ENCODE measurements around the gene IGF2BP3.
"Not testable (repeated sequence)": the region's sequence is repeated elsewhere in the genome, so short reads cannot be mapped to it uniquely, and the experiment has no call there.

IGF2BP3 gene

GRCh38 chr7:23422384-23422783 is 47.9 kb downstream of the IGF2BP3 start:
- Histone ChIP-seq H3K9ac (ENCODE audit: low read length in 2 of 2) (no peak overlapping the region), H3K27me3 (ENCODE audit: control insufficient read depth in 1 of 2, insufficient read depth in 2 of 2, low read length in 2 of 2) (no peaks in the 10 kb centered on the region), H3K9me3 (ENCODE audit: control insufficient read depth in 2 of 2, low read length in 2 of 2) (no peaks in the 10 kb centered on the region), H3K27ac (ENCODE audit: low read length) (no peak overlapping the region), H3K4me3 (ENCODE audit: low read length in 2 of 2) (no peak overlapping the region), H3K36me3 (ENCODE audit: control insufficient read depth in 2 of 2, insufficient read depth in 2 of 2, low read length in 2 of 2) (no peaks in the 10 kb centered on the region), H3K4me1 (ENCODE audit: control insufficient read depth, insufficient read depth, low read length) (no peaks in the 10 kb centered on the region)

DNA sequence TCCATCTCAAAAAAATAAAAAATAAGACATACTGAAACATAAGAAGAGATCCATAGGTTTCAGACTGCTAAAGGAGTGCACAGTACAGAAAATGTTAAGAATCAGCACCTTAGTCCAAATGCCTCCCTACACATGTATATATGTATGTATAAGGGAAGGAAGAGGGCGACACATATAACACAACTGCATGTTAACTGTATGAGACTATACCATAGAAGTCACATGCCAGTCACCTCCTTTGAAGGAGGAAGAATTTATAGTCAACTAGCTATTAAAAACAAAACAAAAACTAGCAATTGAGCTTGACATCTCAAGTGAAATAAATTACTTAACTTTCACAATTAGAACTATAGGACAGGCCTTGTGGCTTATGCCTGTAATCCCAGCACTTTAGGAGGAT is 50.4 kb downstream of the IGF2BP3 start:
- no peaks in the 10 kb centered on the region for H3K36me3 ChIP-seq (ENCODE audit: control insufficient read depth in 2 of 2, insufficient read depth in 2 of 2, low read length in 2 of 2)
- H3K9me3 ChIP-seq (ENCODE audit: control insufficient read depth in 2 of 2, low read length in 2 of 2) = no peaks in the 10 kb centered on the region
- H3K9ac ChIP-seq (ENCODE audit: low read length in 2 of 2) = no peak overlapping the region
- no peak overlapping the region for H3K4me3 ChIP-seq (ENCODE audit: low read length in 2 of 2)
- no peak overlapping the region for H3K27ac ChIP-seq (ENCODE audit: low read length)
- no peaks in the 10 kb centered on the region for H3K4me1 ChIP-seq (ENCODE audit: control insufficient read depth, insufficient read depth, low read length)
- H3K27me3 ChIP-seq (ENCODE audit: control insufficient read depth in 1 of 2, insufficient read depth in 2 of 2, low read length in 2 of 2) = no peaks in the 10 kb centered on the region

- no peaks in the 10 kb centered on the region for H3K4me1 ChIP-seq (ENCODE audit: control insufficient read depth, insufficient read depth, low read length)
- H3K27me3 ChIP-seq (ENCODE audit: control insufficient read depth in 1 of 2, insufficient read depth in 2 of 2, low read length in 2 of 2) = no peaks in the 10 kb centered on the region
- no peak overlapping the region for H3K4me3 ChIP-seq (ENCODE audit: low read length in 2 of 2)
- no peak overlapping the region for H3K9ac ChIP-seq (ENCODE audit: low read length in 2 of 2)
- H3K27ac ChIP-seq (ENCODE audit: low read length) = no peak overlapping the region
- no peaks in the 10 kb centered on the region for H3K36me3 ChIP-seq (ENCODE audit: control insufficient read depth in 2 of 2, insufficient read depth in 2 of 2, low read length in 2 of 2)
- H3K9me3 ChIP-seq (ENCODE audit: control insufficient read depth in 2 of 2, low read length in 2 of 2) = no peaks in the 10 kb centered on the region
Observed at GRCh38 chr7:23419160-23419559, 51.1 kb downstream of the IGF2BP3 start.

DNA sequence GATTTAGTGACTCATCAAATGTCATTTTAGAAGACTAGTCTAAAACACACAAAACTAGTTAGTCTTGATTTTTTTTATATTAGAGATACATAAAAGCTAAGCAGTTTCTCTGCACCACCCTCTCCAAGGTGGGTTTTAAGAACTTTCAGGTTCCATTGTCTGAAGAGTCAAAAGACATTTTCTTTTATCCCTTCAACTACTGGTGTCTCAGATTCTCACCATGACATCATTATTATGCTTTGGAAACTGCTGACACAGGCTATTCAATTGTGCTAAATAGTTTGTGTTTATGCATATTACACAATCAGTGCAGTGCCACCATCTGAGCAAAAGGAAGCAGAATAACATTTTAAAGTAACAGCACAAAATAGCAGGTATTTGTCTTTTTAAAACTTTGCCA is 52.2 kb downstream of the IGF2BP3 start:
- Histone ChIP-seq H3K4me1 (ENCODE audit: control insufficient read depth, insufficient read depth, low read length) (no peaks in the 10 kb centered on the region), H3K36me3 (ENCODE audit: control insufficient read depth in 2 of 2, insufficient read depth in 2 of 2, low read length in 2 of 2) (no peaks in the 10 kb centered on the region), H3K4me3 (ENCODE audit: low read length in 2 of 2) (no peak overlapping the region), H3K27me3 (ENCODE audit: control insufficient read depth in 1 of 2, insufficient read depth in 2 of 2, low read length in 2 of 2) (no peaks in the 10 kb centered on the region), H3K27ac (ENCODE audit: low read length) (no peak overlapping the region), H3K9me3 (ENCODE audit: control insufficient read depth in 2 of 2, low read length in 2 of 2) (no peaks in the 10 kb centered on the region), H3K9ac (ENCODE audit: low read length in 2 of 2) (no peak overlapping the region)

DNA sequence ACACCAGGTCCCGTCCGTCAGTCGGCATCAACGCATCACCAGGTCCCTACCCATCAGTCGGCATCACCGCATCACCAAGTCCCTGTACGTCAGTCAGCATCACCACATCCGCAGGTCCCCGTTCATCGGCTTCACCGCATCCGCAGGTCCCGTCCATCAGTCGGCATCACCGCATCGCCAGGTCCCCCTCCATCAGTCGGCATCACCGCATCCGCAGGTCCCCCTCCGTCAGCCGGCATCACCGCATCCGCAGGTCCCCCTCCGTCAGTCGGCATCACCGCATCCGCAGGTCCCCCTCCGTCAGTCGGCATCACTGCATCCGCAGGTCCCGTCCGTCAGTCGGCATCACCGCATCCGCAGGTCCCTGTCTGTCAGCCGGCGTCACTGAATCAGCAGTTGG is 55.1 kb downstream of the IGF2BP3 start:
- Histone ChIP-seq H3K9ac (ENCODE audit: low read length in 2 of 2) (no peak overlapping the region), H3K27me3 (ENCODE audit: control insufficient read depth in 1 of 2, insufficient read depth in 2 of 2, low read length in 2 of 2) (no peaks in the 10 kb centered on the region), H3K36me3 (ENCODE audit: control insufficient read depth in 2 of 2, insufficient read depth in 2 of 2, low read length in 2 of 2) (no peaks in the 10 kb centered on the region), H3K4me1 (ENCODE audit: control insufficient read depth, insufficient read depth, low read length) (no peaks in the 10 kb centered on the region), H3K9me3 (ENCODE audit: control insufficient read depth in 2 of 2, low read length in 2 of 2) (no peaks in the 10 kb centered on the region), H3K27ac (ENCODE audit: low read length) (no peak overlapping the region), H3K4me3 (ENCODE audit: low read length in 2 of 2) (no peak overlapping the region)

DNA sequence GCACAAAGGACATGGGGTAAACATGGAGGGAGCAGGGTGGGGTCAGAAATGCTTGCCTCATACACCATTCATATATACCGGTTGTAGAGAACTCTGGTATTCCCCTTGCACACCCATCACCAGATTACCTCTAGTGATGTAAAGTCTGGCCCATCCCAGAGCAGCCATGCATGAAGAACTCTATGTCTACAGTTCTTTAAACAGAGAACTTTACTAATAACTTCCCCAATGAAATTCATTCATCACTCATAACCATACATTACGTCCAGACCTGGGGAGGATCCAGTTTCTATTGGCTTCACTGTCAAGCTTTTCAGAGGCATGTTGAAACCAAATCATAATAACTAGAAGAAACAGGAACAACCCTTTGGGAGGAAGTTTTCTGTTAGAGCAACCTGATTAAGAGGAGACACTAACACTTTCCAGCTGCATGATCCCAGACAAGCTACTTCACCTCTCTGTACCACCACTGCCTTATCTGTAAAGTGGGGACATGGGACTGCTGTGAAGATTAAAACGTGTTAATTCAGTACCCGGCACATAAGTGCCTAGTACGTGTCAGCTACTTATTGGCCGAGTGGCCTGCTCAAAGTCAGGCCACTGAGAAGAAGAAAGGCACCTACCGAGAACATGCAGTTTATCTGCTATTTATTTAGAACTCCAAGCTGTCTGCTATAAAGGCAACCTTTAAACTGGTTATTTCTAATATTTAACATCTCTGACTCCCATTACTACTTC is 59.7 kb downstream of the IGF2BP3 start:
- Histone ChIP-seq H3K4me3 (ENCODE audit: low read length in 2 of 2) (no peak overlapping the region), H3K9ac (ENCODE audit: low read length in 2 of 2) (no peak overlapping the region), H3K4me1 (ENCODE audit: control insufficient read depth, insufficient read depth, low read length) (no peaks in the 10 kb centered on the region), H3K27me3 (ENCODE audit: control insufficient read depth in 1 of 2, insufficient read depth in 2 of 2, low read length in 2 of 2) (no peaks in the 10 kb centered on the region), H3K27ac (ENCODE audit: low read length) (no peak overlapping the region), H3K36me3 (ENCODE audit: control insufficient read depth in 2 of 2, insufficient read depth in 2 of 2, low read length in 2 of 2) (no peaks in the 10 kb centered on the region), H3K9me3 (ENCODE audit: control insufficient read depth in 2 of 2, low read length in 2 of 2) (no peaks in the 10 kb centered on the region)

DNA sequence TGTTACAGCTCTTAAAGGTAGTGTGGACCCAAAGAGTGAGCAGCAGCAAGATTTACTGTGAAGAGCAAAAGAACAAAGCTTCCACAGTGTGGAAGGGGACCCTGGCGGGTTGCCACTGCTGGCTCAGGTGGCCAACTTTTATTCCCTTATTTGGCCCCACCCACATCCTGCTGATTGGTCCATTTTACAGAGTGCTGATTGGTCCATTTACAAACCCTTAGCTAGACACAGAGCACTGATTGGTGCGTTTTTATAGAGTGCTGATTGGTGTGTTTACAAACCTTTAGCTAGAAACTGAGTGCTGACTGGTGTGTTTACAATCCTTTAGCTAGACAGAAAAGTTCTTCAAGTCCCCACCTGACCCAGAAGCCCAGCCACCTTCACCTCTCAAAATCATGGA is 63.7 kb downstream of the IGF2BP3 start:
- H3K27me3 ChIP-seq (ENCODE audit: control insufficient read depth in 1 of 2, insufficient read depth in 2 of 2, low read length in 2 of 2); H3K4me3 ChIP-seq (ENCODE audit: low read length in 2 of 2); H3K9me3 ChIP-seq (ENCODE audit: control insufficient read depth in 2 of 2, low read length in 2 of 2); H3K4me1 ChIP-seq (ENCODE audit: control insufficient read depth, insufficient read depth, low read length); H3K27ac ChIP-seq (ENCODE audit: low read length); H3K9ac ChIP-seq (ENCODE audit: low read length in 2 of 2); H3K36me3 ChIP-seq (ENCODE audit: control insufficient read depth in 2 of 2, insufficient read depth in 2 of 2, low read length in 2 of 2): not testable (repeated sequence)

DNA sequence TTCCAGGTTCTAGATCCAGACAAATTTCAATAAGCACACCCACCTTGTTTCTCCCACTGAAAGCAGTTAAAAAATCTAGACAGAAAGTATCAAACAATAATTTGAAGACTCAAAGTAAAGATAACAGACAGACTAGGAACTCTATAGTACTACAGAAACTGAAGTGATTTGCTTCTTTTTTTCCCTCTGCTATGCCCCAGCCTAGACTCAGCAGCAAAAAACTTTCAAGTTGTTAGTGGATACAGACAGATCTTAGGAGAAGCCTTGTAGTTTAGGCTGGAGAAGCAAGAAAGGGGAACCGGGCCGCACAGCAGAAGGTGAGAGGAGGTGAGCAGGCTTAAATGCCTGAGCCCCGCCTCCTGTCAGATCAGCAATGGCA is 65.1 kb downstream of the IGF2BP3 start:
- H3K27me3 ChIP-seq (ENCODE audit: control insufficient read depth in 1 of 2, insufficient read depth in 2 of 2, low read length in 2 of 2) = no peaks in the 10 kb centered on the region
- H3K9ac ChIP-seq (ENCODE audit: low read length in 2 of 2) = no peak overlapping the region
- no peak overlapping the region for H3K4me3 ChIP-seq (ENCODE audit: low read length in 2 of 2)
- no peaks in the 10 kb centered on the region for H3K9me3 ChIP-seq (ENCODE audit: control insufficient read depth in 2 of 2, low read length in 2 of 2)
- no peak overlapping the region for H3K27ac ChIP-seq (ENCODE audit: low read length)
- H3K4me1 ChIP-seq (ENCODE audit: control insufficient read depth, insufficient read depth, low read length) = no peaks in the 10 kb centered on the region
- no peaks in the 10 kb centered on the region for H3K36me3 ChIP-seq (ENCODE audit: control insufficient read depth in 2 of 2, insufficient read depth in 2 of 2, low read length in 2 of 2)

GRCh38 chr7:23404546-23405239 is 65.6 kb downstream of the IGF2BP3 start:
- Histone ChIP-seq H3K9me3 (ENCODE audit: control insufficient read depth in 2 of 2, low read length in 2 of 2) (no peaks in the 10 kb centered on the region), H3K9ac (ENCODE audit: low read length in 2 of 2) (no peak overlapping the region), H3K4me3 (ENCODE audit: low read length in 2 of 2) (no peak overlapping the region), H3K27me3 (ENCODE audit: control insufficient read depth in 1 of 2, insufficient read depth in 2 of 2, low read length in 2 of 2) (no peaks in the 10 kb centered on the region), H3K27ac (ENCODE audit: low read length) (no peak overlapping the region), H3K36me3 (ENCODE audit: control insufficient read depth in 2 of 2, insufficient read depth in 2 of 2, low read length in 2 of 2) (no peaks in the 10 kb centered on the region), H3K4me1 (ENCODE audit: control insufficient read depth, insufficient read depth, low read length) (no peaks in the 10 kb centered on the region)

- no peaks in the 10 kb centered on the region for H3K36me3 ChIP-seq (ENCODE audit: control insufficient read depth in 2 of 2, insufficient read depth in 2 of 2, low read length in 2 of 2)
- no peak overlapping the region for H3K9ac ChIP-seq (ENCODE audit: low read length in 2 of 2)
- H3K9me3 ChIP-seq (ENCODE audit: control insufficient read depth in 2 of 2, low read length in 2 of 2) = no peaks in the 10 kb centered on the region
- H3K4me3 ChIP-seq (ENCODE audit: low read length in 2 of 2) = no peak overlapping the region
- H3K27me3 ChIP-seq (ENCODE audit: control insufficient read depth in 1 of 2, insufficient read depth in 2 of 2, low read length in 2 of 2) = no peaks in the 10 kb centered on the region
- H3K4me1 ChIP-seq (ENCODE audit: control insufficient read depth, insufficient read depth, low read length) = no peaks in the 10 kb centered on the region
- H3K27ac ChIP-seq (ENCODE audit: low read length) = no peak overlapping the region
Observed at GRCh38 chr7:23403970-23404369, 66.3 kb downstream of the IGF2BP3 start.

DNA sequence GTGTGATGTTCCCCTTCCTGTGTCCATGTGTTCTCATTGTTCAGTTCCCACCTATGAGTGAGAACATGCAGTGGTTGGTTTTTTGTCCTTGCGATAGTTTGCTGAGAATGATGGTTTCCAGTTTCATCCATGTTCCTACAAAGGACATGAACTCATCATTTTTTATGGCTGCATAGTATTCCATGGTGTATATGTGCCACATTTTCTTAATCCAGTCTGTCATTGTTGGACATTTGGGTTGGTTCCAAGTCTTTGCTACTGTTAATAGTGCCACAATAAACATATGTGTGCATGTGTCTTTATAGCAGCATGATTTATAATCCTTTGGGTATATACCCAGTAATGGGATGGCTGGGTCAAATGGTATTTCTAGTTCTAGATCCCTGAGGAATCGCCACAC is 72.2 kb downstream of the IGF2BP3 start:
- not testable (repeated sequence) for H3K9me3 ChIP-seq (ENCODE audit: control insufficient read depth in 2 of 2, low read length in 2 of 2); H3K36me3 ChIP-seq (ENCODE audit: control insufficient read depth in 2 of 2, insufficient read depth in 2 of 2, low read length in 2 of 2); H3K4me1 ChIP-seq (ENCODE audit: control insufficient read depth, insufficient read depth, low read length); H3K27ac ChIP-seq (ENCODE audit: low read length); H3K4me3 ChIP-seq (ENCODE audit: low read length in 2 of 2); H3K27me3 ChIP-seq (ENCODE audit: control insufficient read depth in 1 of 2, insufficient read depth in 2 of 2, low read length in 2 of 2); H3K9ac ChIP-seq (ENCODE audit: low read length in 2 of 2)

All from stomach smooth muscle (tissue), 2 donors.